ENCODE results near the gene FOXN3.

DNA sequence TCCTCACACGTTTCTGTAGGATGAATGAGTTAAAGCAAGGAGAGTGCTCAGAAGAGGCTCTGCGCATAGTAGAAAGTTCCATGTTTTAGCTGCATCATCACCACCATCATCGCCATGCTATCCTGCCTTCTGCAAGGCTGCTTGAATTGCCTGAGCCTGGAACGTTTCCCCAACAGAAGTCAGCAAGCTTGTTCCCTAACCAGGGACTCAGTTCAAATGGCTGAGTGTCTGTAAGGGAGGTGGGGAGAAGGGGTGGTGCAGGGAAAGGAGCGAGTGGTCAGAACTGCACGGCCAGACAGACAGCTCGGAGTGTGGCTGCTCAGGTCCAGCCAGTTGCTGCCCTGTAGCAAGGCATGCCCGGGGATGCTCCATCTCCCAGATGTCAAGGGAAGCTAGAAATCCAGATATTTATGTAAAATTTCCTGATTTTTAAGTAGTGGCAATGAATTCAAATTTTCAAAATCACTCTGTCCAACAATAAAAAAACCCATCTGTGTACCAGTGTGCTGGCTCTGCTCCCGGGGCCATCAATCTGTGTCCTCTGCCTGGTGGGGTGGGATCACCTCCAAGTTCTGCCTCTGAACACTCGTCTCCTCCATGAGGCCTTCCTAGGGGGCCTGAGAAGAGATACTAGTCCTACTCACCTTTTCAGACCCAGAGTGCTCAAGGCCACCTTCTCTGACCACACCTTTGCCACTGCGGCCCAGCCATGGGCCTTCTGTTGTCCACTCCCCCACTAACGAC lies 162.7 kb downstream of the FOXN3 start:
- no peak for TF ChIP-seq CTCF (IDR thresholded peaks at IDR 0.05)
- no peak for TF ChIP-seq ZFX (IDR thresholded peaks at IDR 0.05; ENCODE audit: borderline replicate concordance)

All from 22Rv1 (cell line).